LNCaP clone FGC (cell line): ENCODE measurements around the gene THBS4.
A peak's percentile ranks its signal among the peaks of the same experiment; 100 is the strongest.

ENCODE experiments used
- DNase-seq: peaks from one replicate; pipeline ENCODE4 v3.0.0-alpha.2; 2011; ENCODE audit warnings: low read depth
- H3K4me3 ChIP-seq: 2 replicates; pipeline ENCODE4 v1.5.1; 2011; ENCODE audit warnings: mild to moderate bottlenecking, low read depth, low read length, control low read depth
- CTCF ChIP-seq: IDR thresholded peaks from 2 replicates; pipeline ENCODE4 v1.5.1; 2012; ENCODE audit warnings: mild to moderate bottlenecking; ENCODE audit not compliant: control insufficient read depth, insufficient read depth; ENCODE audit errors: extremely low read depth

THBS4 gene

DNA sequence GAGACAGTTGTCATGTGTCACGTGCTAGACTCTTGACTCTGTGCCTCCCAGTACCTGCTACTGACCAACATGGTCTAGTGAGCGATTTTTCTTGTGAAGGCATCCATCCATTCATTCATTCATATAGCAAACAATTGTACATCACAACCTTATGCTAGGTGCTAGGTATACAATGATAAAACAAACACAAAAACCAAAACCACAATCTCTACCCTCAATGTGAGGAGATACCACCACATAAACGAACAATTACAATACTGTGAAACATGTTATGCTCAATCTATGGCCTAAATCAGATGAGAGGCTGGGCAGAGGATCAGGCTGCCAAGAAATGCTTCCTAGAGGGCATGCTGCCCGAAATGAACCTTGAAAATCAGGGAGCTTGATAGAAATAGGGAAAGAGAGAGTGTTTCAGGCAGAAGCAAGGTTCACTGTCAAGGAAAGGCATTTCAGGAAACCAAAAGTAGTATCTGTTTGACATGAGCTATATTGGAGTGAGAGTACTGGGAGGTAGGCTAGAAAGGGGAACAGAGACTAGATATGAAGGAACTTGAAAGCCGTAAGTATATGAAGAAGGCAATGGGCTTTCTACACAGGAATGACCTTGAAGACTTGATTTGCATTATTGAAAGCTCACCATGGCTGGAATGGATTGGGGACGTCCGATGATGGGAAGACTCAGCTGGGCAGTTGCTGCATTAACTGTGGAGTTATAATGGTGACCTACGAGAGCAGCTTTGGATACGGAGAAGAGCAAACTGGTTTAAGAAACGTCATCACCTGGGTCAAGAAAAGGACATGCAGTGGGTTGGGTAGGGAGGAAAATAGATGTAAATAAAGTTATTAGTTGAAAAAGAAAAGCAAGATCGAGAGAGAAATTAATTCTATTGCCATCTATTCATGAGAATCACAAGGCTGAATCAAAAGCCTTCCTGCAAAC, 90.1 kb downstream of the THBS4 start:
- DNase-seq, result no peak
- H3K4me3 ChIP-seq, result no peak overlapping the region
- no peak for TF ChIP-seq CTCF

- no peak for TF ChIP-seq CTCF
- no peak overlapping the region for H3K4me3 ChIP-seq
- no peak for DNase-seq
These were observed 90.9 kb downstream of the THBS4 start for GRCh38 chr5:80125962-80126480.

DNA sequence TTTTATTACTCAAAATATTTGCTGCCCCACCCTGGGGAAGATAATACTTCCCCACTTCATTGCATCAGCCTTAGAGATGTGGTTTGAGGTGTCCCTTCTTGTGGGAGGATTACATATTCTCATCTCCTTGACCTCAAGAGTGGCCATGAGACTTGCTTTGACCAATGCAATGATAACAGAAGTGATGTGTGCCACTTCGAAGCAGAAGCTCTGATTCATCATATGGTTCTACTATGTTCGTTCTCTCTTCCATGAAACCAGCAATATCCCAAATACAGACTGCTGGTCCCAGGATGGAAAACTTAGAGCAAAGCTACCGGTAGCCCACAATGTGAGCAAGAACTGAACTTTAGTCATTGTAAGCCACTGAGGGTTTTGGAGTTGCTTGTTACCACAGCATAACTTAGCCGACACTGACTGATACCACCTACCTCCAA, 92.0 kb downstream of the THBS4 start:
- DNase-seq, result no peak
- H3K4me3 ChIP-seq, result no peak overlapping the region
- no peak for TF ChIP-seq CTCF

- TF ChIP-seq CTCF, result no peak
- H3K4me3 ChIP-seq, result no peak overlapping the region
- DNase-seq, result no peak
These were observed 93.0 kb downstream of the THBS4 start for GRCh38 chr5:80128141-80128540.

GRCh38 chr5:80129146-80129545, 94.0 kb downstream of the THBS4 start:
- no peak overlapping the region for H3K4me3 ChIP-seq
- no peak for TF ChIP-seq CTCF
- peak; percentile 77 for DNase-seq
